Hematopoietic multipotent progenitor cell treated with erythropoietin and hydrocortisone succinate and interleukin-3 and kit ligand, for 17 days (in vitro differentiated cells): Measurements from ENCODE around the gene PDXP.

ENCODE experiments used
- DNase-seq: peaks from one replicate; pipeline ENCODE4 v3.0.0-alpha.2; 2015; ENCODE audit warnings: low spot score

PDXP gene

GRCh38 chr22:37629928-37630327, 28.6 kb upstream of the PDXP start:
- no peak for DNase-seq

GRCh38 chr22:37630839-37631435, 27.6 kb upstream of the PDXP start:
- DNase-seq = no peak

GRCh38 chr22:37631448-37632173, 26.9 kb upstream of the PDXP start:
- DNase-seq = no peak

- DNase-seq = no peak
Observed at GRCh38 chr22:37632174-37633088, 26.1 kb upstream of the PDXP start.

- DNase-seq = no peak
Observed at GRCh38 chr22:37633089-37633624, 25.4 kb upstream of the PDXP start.

- DNase-seq = no peak
Observed at GRCh38 chr22:37633625-37634416, 24.7 kb upstream of the PDXP start.

GRCh38 chr22:37634417-37634924, 24.1 kb upstream of the PDXP start:
- no peak for DNase-seq

- no peak for DNase-seq
Observed at GRCh38 chr22:37635157-37635556, 23.4 kb upstream of the PDXP start.

- no peak for DNase-seq
Observed at GRCh38 chr22:37636186-37636948, 22.2 kb upstream of the PDXP start.

GRCh38 chr22:37636949-37637273, 21.6 kb upstream of the PDXP start:
- DNase-seq = no peak

GRCh38 chr22:37638391-37639069, 20.0 kb upstream of the PDXP start:
- DNase-seq = peak; percentile 45

- no peak for DNase-seq
Observed at GRCh38 chr22:37639070-37639760, 19.3 kb upstream of the PDXP start, which contains the start of gene SH3BP1. Gene SH3BP1 (plus strand): TSS chr22:37639669. CDS start chr22:37639788, 119 bp downstream.

GRCh38 chr22:37639771-37640590, 18.5 kb upstream of the PDXP start:
- DNase-seq = no peak

- no peak for DNase-seq
Observed at GRCh38 chr22:37640591-37641560, 17.6 kb upstream of the PDXP start.

- DNase-seq = no peak
Observed at GRCh38 chr22:37641561-37641949, 17.0 kb upstream of the PDXP start.

- DNase-seq = peak; percentile 83
Observed at GRCh38 chr22:37643225-37643847, 15.2 kb upstream of the PDXP start.

GRCh38 chr22:37647317-37647716, 11.2 kb upstream of the PDXP start:
- DNase-seq = no peak
